AML-193 (cell line): ENCODE measurements around the gene ZMYND15.
A peak's percentile ranks its signal among the peaks of the same experiment; 100 is the strongest.

Experiments
- DNase-seq, 2 experiments: peaks; one replicate each; lab custom pipeline; 2025; lab: John Stamatoyannopoulos, UW

The ZMYND15 gene

GRCh38 chr17:4742629-4743028 is 3.0 kb downstream of the ZMYND15 start:
- no peak for DNase-seq

GRCh38 chr17:4743216-4743615 is 3.6 kb downstream of the ZMYND15 start:
- DNase-seq, result no peak

GRCh38 chr17:4743898-4744297 is 4.3 kb downstream of the ZMYND15 start:
- no peak for DNase-seq

- DNase-seq, result no peak
These were observed 5.7 kb downstream of the ZMYND15 start for GRCh38 chr17:4744999-4745969.

- DNase-seq, result no peak
These were observed 8.2 kb downstream of the ZMYND15 start for GRCh38 chr17:4747847-4748246.

GRCh38 chr17:4748686-4749085 is 9.1 kb downstream of the ZMYND15 start:
- DNase-seq, result no peak

- no peak for DNase-seq
These were observed 11.0 kb downstream of the ZMYND15 start for GRCh38 chr17:4750606-4751005.

GRCh38 chr17:4751932-4752331 is 12.3 kb downstream of the ZMYND15 start:
- no peak for DNase-seq

- DNase-seq, result no peak
These were observed 13.8 kb downstream of the ZMYND15 start for GRCh38 chr17:4753392-4753791.

- DNase-seq, result no peak
These were observed 20.2 kb downstream of the ZMYND15 start for GRCh38 chr17:4759776-4760236.

GRCh38 chr17:4764595-4764994 is 25.0 kb downstream of the ZMYND15 start:
- peak; percentile 27 to 47 for DNase-seq

GRCh38 chr17:4766201-4766600 is 26.6 kb downstream of the ZMYND15 start:
- peak; percentile 37 to 45 for DNase-seq

GRCh38 chr17:4766723-4767122 is 27.1 kb downstream of the ZMYND15 start:
- DNase-seq, result no peak

GRCh38 chr17:4768298-4768697 is 28.7 kb downstream of the ZMYND15 start:
- no peak for DNase-seq

GRCh38 chr17:4769628-4770027 is 30.0 kb downstream of the ZMYND15 start:
- no peak for DNase-seq

- DNase-seq, result no peak
These were observed 32.0 kb downstream of the ZMYND15 start, which contains the start of gene TM4SF5 for GRCh38 chr17:4771519-4772234. Gene TM4SF5, plus strand, starts transcription at chr17:4771886. Its CDS starts 37 bp downstream, at chr17:4771923.

- no peak for DNase-seq
These were observed 32.6 kb downstream of the ZMYND15 start for GRCh38 chr17:4772235-4772613.

- DNase-seq, result no peak
These were observed 38.5 kb downstream of the ZMYND15 start for GRCh38 chr17:4777969-4778760.

GRCh38 chr17:4780325-4780955 is 40.8 kb downstream of the ZMYND15 start:
- DNase-seq, result no peak

- DNase-seq, result no peak
These were observed 43.0 kb downstream of the ZMYND15 start for GRCh38 chr17:4782652-4783051.

- DNase-seq, result no peak
These were observed 45.9 kb downstream of the ZMYND15 start for GRCh38 chr17:4785311-4786105.
